Pancreas (tissue), 10 donors: ENCODE results near the gene ADD2. TPM values are rescaled to one million over a fixed set of nuclear protein-coding genes. Genes with fewer than 3 reads are reported as not detected.

ENCODE experiments used
- ATAC-seq, 4 donors: fragments of 200-7000 bp; cut with Tn5 transposase; one replicate each; pipeline versions ENCODE4 v1.8.0 to v1.9.1; 2020; ENCODE audit warnings: mild to moderate bottlenecking in 4 of 4, moderate library complexity in 4 of 4
- DNase-seq, 6 donors: peaks; one replicate each; pipeline ENCODE4 v3.0.0-alpha.2; 2020
- FAIRE-seq: peaks from 2 replicates; lab custom pipeline; 2012; peaks lifted over from hg19 to GRCh38; lab: Jason Lieb, UNC
- H3K27ac ChIP-seq, 4 donors: fragments of 200-600 bp; sonication (generic); 1 replicate in 3 of 4; 2 replicates in 1 of 4; pipeline versions ENCODE4 v1.5.0 to v1.8.0; 2020
- H3K27me3 ChIP-seq, 4 donors: fragments of 200-600 bp; one replicate each; pipeline ENCODE4 v1.8.0; 2021
- H3K36me3 ChIP-seq, 3 donors: fragments of 200-600 bp; sonication (generic) in 1 of 3; one replicate each; pipeline versions ENCODE4 v1.5.0 to v1.8.0; 2020 to 2021
- H3K4me1 ChIP-seq, 3 donors: fragments of 200-600 bp; one replicate each; pipeline ENCODE4 v1.8.0; 2021
- H3K4me3 ChIP-seq, 4 donors: fragments of 200-600 bp; sonication (generic) in 2 of 4; one replicate each; pipeline versions ENCODE4 v1.5.0 to v1.8.0; 2020 to 2021
- H3K9me3 ChIP-seq, 4 donors: fragments of 200-600 bp; one replicate each; pipeline ENCODE4 v1.8.0; 2021
- CTCF ChIP-seq, 4 donors: fragments of 200-600 bp; sonication (generic) in 3 of 4; IDR thresholded peaks; one replicate each; pipeline versions ENCODE4 v1.5.0 to v1.8.0; 2021; ENCODE audit warnings: antibody characterized with exemption in 4 of 4
- WGBS, 2 donors: extraction: QIAGEN DNeasy Blood & Tissue Kit; methylation state at CpG; one replicate each; pipeline ENCODE4 v1.1.7; 2013; 5-methylcytosine and 5-hydroxymethylcytosine counted together
- intact Hi-C, 3 donors: fragments of 100-400 bp; cut with DNase I; formaldehyde crosslinking; loops; one replicate each; pipeline versions ENCODE4 v1.11.1 to v1.14.2; 2022
- polyA plus RNA-seq, 2 donors: library from polyadenylated mRNA; stranded (reverse); fragments of 200-250 nt; gene quantifications; one replicate each; pipeline ENCODE4 v1.2.3, GENCODE V29; 2013
- total RNA-seq, 6 donors: library from RNA; stranded (reverse); fragmentation: NEBNext Ultra II Directional in 4 of 6; extraction: Animal tissue kit (Norgen Biotek cat#: 25700) in 4 of 6; gene quantifications; one replicate each; pipeline versions ENCODE4 v1.2.1 to v1.2.4, GENCODE V29; 2021 to 2023
- donor health status: healthy with polysubstance abuse.
- donor health status: DM: no; HTN: no; CAD: no; lungs with moderate emphysema.
- donor health status: DM: no; HTN: no; CAD: no.
- donor health status: control.
- donor health status: control.
- donor health status: Bipolar disorder and iron deficiency.
- donor health status: DM: yes; HTN: yes; CAD: no.
- donor health status: DM: no; HTN: no; CAD: no.
- donor health status: DM: no; HTN: no; CAD: no.
- donor health status: DM: yes; HTN: yes; CAD: no.

ADD2 gene
- total and polyA plus RNA-seq, 8 donors: 0.38 to 5.5 (median 3.3) TPM

GRCh38 chr2:70697603-70698383, 70.2 kb downstream of the ADD2 start:
- intact Hi-C loops: no loop called here
- Histone ChIP-seq H3K27me3 (no peaks in the 10 kb centered on the region), H3K4me3 (no peak overlapping the region), H3K27ac (no peak overlapping the region), H3K9me3 (no peaks in the 10 kb centered on the region), H3K36me3 (no peaks in the 10 kb centered on the region), H3K4me1 (no peaks in the 10 kb centered on the region)
- no peak for FAIRE-seq
- no peak for TF ChIP-seq CTCF (IDR thresholded peaks at IDR 0.05)
- WGBS, 2 donors: 81 to 86% methylated on average over 12 of the region's 12 CpGs
- ATAC-seq: no peak
- DNase-seq: peak in 1 of 6 donors; percentile 2

GRCh38 chr2:70696142-70696541, 71.9 kb downstream of the ADD2 start:
- Histone ChIP-seq H3K27me3 (no peaks in the 10 kb centered on the region), H3K36me3 (no peaks in the 10 kb centered on the region), H3K4me3 (no peak overlapping the region), H3K4me1 (no peaks in the 10 kb centered on the region), H3K27ac (no peak overlapping the region), H3K9me3 (no peaks in the 10 kb centered on the region)
- ATAC-seq (no peak), FAIRE-seq (no peak), DNase-seq (no peak)
- intact Hi-C loops: no loop called here
- WGBS, 2 donors: 90 to 96% methylated on average over 6 of the region's 6 CpGs
- no peak for TF ChIP-seq CTCF (IDR thresholded peaks at IDR 0.05)

GRCh38 chr2:70692256-70692655, 75.7 kb downstream of the ADD2 start:
- Histone ChIP-seq H3K9me3 (no peaks in the 10 kb centered on the region), H3K27ac (no peak overlapping the region), H3K4me3 (no peak overlapping the region), H3K27me3 (no peaks in the 10 kb centered on the region), H3K36me3 (no peaks in the 10 kb centered on the region), H3K4me1 (no peaks in the 10 kb centered on the region)
- DNase-seq (no peak), FAIRE-seq (no peak), ATAC-seq (no peak)
- intact Hi-C loops: no loop called here
- no peak for TF ChIP-seq CTCF (IDR thresholded peaks at IDR 0.05)
- 91 to 94% methylated on average over 17 of the region's 17 CpGs for WGBS, 2 donors

GRCh38 chr2:70691497-70692140, 76.4 kb downstream of the ADD2 start:
- H3K4me3 ChIP-seq: no peak overlapping the region
- ATAC-seq (no peak), DNase-seq (no peak), FAIRE-seq (no peak)
- H3K36me3 ChIP-seq: no peaks in the 10 kb centered on the region
- intact Hi-C loops: no loop called here
- 80 to 90% methylated on average over 8 of the region's 8 CpGs for WGBS, 2 donors
- H3K27me3 ChIP-seq: no peaks in the 10 kb centered on the region
- H3K27ac ChIP-seq: no peak overlapping the region
- no peaks in the 10 kb centered on the region for H3K9me3 ChIP-seq
- no peak for TF ChIP-seq CTCF (IDR thresholded peaks at IDR 0.05)
- no peaks in the 10 kb centered on the region for H3K4me1 ChIP-seq

GRCh38 chr2:70690846-70691245, 77.2 kb downstream of the ADD2 start:
- TF ChIP-seq CTCF (IDR thresholded peaks at IDR 0.05): no peak
- FAIRE-seq (no peak), DNase-seq (no peak), ATAC-seq (no peak)
- Histone ChIP-seq H3K4me3 (no peak overlapping the region), H3K36me3 (no peaks in the 10 kb centered on the region), H3K27ac (no peak overlapping the region), H3K9me3 (no peaks in the 10 kb centered on the region), H3K27me3 (no peaks in the 10 kb centered on the region), H3K4me1 (no peaks in the 10 kb centered on the region)
- intact Hi-C loops: no loop called here
- 80 to 87% methylated on average over 3 of the region's 3 CpGs for WGBS, 2 donors
